Measurements from ENCODE around the gene TWF1.
"Not testable (repeated sequence)": the region's sequence is repeated elsewhere in the genome, so short reads cannot be mapped to it uniquely, and the experiment has no call there.

Gene TWF1

DNA sequence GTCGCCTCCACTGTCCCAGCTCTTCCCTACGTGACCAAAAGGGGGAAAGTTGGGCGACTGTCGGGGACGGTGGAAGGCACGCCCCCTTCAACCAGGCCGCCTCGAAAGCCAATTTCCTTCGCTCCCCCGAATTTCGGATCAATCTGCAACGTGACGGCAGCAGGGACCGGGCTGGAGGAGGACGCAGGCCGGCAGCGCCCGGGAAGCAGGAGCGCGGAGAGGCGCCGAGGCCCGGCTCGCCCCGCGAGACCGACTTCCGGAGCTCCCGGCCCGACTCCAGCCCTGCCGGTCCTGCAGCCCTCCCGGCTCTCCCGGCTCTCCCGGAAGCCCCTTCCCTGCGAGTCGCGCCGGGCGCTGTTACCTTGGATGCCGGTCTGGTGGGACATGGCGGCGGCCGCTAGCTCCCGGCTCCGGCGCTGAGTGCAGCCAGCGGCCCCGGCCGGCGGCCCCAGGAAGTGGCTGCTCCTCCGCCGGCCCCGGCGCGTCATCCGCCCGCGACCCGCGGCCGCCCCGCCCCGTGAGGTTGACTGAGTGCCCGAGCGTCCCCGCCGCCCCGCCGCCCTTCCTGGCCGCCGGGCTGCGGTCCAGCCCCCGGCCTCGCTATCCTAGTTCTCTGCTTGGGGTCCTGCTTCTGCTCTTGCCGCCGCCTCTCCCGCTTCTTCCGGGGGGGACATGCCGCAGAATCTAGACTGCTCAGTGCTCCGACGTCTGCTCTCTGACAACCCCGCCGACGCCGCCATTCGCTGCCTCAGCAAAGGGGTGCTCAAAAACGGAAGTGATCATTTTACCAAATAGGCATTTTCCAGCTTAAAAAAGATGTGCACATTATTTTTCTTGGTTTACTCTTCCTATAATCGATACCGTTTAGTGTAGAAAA is at the start of gene TWF1:
Gene TWF1 (minus strand): TSS at position 458 of the 877 bp plus-strand sequence. CDS start 72 bp downstream, at position 386.
- in situ Hi-C loops (cut with MboI; ENCODE audit: low sequenced_read_pairs), result no loop called here

DNA sequence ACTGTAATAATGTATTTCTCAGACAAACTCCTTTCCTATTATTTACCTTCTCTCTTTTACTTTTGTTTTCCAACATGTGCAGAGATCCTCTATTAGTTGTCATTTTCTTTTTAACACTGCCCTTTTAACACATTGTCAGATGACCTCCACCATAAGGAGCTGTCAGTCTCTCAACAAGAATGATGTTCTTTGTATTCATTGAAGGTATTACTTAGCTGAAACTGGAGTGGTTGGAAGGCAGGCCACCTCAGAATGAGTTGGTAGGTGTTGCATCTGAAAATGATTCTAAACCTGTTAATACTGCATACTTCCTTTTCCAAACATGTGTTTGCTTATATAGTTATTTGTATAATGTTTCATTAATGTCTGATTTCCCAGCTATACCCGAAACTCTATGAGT is 46.6 kb upstream of the TWF1 start:
- in situ Hi-C loops (cut with MboI; ENCODE audit: low sequenced_read_pairs), result no loop called here

DNA sequence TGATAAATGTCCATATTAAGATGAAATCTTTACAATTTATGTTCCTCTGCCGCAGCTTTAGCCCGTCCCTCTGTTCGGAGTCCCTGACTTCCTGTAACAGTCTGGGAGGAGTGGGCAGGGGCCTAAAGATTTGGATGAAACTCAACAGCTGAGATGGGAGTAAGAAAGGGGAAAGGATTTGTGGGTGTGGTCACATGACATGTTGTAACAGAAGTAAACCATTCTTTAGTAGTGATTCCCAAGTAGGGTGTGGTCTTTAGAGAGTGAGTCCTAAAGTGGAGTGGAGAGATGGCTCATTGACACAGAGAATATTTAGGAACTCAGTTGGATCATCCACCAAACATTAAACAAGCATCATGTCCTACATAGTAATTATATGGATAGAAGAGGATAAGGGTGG is 42.7 kb upstream of the TWF1 start:
- in situ Hi-C loops (cut with MboI; ENCODE audit: low sequenced_read_pairs), result no loop called here

- in situ Hi-C loops (cut with MboI; ENCODE audit: low sequenced_read_pairs), result no loop called here
Measured at GRCh38 chr12:43848226-43848507, 42.0 kb upstream of the TWF1 start.

- in situ Hi-C loops (cut with MboI; ENCODE audit: low sequenced_read_pairs), result not testable (repeated sequence)
Measured at GRCh38 chr12:43847425-43848225, 41.5 kb upstream of the TWF1 start.

- in situ Hi-C loops (cut with MboI; ENCODE audit: low sequenced_read_pairs), result no loop called here
Measured at GRCh38 chr12:43842259-43842658, 36.1 kb upstream of the TWF1 start.

- in situ Hi-C loops (cut with MboI; ENCODE audit: low sequenced_read_pairs), result no loop called here
Measured at GRCh38 chr12:43841253-43841652, 35.1 kb upstream of the TWF1 start.

DNA sequence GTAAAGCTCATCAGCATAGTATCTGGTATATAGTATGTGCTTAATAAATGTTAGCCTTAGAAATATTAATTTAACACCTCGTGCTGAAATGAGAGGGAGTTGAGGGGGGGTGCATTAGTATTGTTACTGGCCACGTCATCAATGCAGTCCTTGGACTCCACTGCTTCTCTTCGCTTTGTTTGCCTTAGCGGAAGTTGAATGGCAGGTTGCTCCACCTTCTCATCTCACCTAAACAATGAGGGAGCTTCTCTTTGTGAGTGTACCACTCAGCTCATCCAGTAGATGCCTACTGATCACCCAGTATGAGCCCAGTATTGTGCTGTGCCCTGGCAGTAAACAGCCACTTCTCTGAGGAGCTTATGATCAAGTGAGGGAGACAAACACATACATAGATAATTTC is 34.2 kb upstream of the TWF1 start:
- in situ Hi-C loops (cut with MboI; ENCODE audit: low sequenced_read_pairs), result no loop called here

- in situ Hi-C loops (cut with MboI; ENCODE audit: low sequenced_read_pairs), result no loop called here
Measured at GRCh38 chr12:43836475-43836989, 30.4 kb upstream of the TWF1 start.

DNA sequence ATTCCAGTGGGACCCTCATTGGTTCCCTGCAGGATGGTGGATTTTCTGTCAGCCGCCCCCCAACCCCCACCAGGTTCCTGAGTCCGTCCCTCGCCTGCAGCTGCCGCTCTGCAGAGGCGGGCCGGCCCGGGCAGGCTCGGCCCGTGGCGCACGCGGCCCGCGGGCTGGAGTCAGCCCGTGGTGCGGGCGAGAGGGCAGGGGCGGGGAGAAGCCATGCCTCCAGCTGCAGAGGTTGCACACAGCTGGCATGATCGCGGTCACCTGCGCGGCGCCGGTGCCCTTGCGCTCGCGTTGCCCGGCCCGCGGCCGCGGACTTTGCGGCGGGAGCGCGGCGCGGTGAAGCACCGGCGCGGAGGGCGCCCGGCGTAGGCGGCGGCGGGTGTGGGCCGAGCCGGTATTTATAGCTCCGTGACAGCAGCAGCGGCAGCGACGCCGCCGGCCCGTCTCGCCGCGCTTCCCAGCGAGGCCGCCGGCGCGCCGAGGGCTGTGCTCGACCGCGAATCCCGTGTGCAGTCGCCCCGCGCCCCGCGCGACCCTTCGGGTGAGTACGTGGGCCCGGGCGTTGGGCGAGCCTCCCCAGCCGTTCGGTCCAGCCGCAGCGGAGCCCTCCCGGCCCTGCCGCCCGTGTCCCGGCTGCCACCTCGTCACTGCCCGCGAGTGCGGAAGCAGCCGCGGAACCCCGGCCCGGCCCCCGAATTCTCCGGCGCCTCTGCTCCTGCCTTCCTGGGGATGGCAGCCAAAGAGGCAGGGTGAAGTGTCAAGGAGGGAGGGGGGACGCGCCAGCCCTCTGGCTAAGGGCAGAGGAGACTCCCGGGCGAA is 29.7 kb upstream of the TWF1 start, which contains the start of gene TMEM117:
Gene TMEM117 (plus strand): TSS at position 426 of the 819 bp plus-strand sequence.
- in situ Hi-C loops (cut with MboI; ENCODE audit: low sequenced_read_pairs), result no loop called here

DNA sequence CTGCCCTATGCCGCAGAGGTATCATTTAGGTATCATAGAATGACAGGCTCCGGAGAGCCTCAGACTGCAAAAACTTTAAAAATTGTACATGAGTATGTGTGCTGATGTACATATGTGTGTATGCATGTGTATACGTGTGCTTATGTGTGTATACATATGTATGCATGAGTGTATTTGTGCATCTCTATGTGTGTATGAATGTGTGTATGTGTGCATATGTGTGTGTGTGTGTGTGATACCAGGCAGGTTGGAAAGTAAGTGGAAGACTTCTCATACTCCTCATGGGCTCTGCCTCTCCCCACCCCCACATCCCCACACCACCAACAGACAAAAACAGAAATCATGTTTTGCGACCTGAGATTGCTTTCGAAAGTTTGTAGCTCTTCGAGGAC is 29.1 kb upstream of the TWF1 start:
- in situ Hi-C loops (cut with MboI; ENCODE audit: low sequenced_read_pairs), result no loop called here

DNA sequence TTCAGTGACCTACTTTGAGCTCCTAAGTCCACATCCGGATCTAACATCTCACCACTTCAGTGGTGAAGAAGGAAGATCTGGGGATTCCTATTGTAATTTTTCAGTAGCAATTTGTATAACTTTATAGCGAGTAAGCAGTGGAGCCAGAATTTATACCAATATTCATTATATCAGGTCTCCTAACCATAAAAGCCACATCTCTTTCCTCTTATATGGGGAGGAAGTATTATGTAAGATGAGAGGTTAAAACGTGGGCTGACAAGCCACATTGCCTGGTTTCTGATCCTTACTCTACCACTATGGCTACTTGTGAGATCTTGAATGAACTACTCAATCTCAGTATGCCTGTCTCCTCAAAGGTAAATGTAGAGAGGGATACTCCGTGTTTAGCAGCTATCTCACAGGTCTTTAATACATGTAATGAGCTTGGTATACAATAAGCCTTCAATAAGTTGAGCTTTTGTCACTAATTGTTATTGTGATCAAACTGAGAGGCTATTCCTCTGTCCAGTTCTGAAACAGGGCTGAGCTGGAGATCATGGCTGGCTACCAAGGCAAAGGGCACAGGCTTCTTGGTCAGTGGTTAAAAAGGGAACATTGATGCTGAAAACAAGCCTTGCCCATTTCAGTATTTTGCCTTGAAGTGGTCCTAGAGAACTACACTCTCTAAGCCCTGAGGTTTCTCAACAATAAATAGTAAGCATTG is 26.5 kb upstream of the TWF1 start:
- in situ Hi-C loops (cut with MboI; ENCODE audit: low sequenced_read_pairs), result no loop called here

DNA sequence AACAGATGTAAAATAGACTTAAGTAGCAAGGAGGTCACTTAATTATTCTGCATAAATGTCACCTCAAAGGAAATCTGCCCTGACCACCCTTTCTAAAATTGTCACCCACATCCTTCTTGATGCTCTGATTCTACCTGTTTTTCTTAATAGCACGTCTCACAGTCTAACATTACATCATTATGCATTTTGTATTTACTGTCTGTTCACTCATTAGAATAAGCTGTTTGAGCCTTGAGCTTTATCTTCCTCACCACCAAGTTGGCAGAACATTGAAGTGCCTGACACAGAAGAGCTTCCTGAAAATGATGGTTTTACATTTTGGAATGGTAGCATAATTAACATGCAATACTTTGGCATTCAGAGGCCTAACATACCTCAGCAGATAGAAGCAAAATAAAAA is 21.0 kb upstream of the TWF1 start:
- in situ Hi-C loops (cut with MboI; ENCODE audit: low sequenced_read_pairs), result no loop called here

DNA sequence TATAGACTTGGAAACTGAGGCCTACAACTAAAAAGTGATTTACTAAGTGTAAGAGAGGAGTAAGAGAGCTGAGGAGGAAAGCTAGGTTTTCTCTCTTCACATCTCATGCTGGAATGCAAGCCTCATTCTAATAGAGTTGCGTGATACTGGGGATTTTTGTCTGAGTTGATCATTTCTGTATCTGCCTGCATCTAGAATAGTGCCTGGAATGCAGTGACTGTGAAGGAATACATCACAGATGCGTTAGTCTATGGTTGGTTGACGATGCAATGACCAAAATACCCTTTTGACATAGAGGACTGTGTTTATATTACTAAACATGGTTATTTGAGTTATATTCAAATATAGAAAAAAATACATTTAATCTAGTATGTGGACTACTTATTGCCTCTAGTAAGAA is 20.6 kb upstream of the TWF1 start:
- in situ Hi-C loops (cut with MboI; ENCODE audit: low sequenced_read_pairs), result no loop called here

- in situ Hi-C loops (cut with MboI; ENCODE audit: low sequenced_read_pairs), result no loop called here
Measured at GRCh38 chr12:43824207-43824775, 18.2 kb upstream of the TWF1 start.

DNA sequence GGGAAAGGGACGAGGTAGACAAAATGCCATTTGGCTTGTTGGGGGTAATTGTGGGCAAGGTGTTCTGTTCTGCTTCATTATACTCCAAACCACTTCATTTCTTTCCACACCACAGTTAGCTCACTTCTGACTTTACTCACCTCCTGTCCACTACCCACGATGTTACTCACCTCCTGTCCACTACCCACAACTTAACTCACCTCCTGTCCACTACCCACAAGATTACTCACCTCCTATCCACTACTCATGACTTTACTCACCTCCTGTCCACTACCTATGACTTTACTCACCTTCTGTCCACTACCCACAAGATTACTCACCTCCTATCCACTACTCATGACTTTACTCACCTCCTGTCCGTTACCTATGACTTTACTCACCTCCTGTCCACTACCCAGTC is 10.1 kb upstream of the TWF1 start:
- in situ Hi-C loops (cut with MboI; ENCODE audit: low sequenced_read_pairs), result no loop called here

DNA sequence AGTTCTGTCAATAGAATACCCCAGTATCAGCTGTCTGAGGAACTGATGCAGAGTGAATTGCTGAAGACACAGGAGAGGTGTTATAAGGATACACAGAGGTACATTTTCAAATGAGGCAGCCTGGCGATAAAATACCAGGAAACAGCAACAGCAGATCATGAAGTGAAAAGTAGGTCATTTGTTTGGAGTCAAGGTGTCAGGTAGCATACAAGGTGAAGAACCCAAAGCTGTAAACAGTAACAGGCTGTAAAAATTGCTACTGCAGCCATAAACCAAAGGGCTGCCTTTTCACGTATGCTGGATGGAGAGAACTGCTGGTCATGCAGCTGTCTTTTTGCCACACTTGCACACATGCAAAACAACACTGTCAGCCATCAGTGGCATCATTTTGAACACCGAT is 9.3 kb upstream of the TWF1 start:
- in situ Hi-C loops (cut with MboI; ENCODE audit: low sequenced_read_pairs), result no loop called here

DNA sequence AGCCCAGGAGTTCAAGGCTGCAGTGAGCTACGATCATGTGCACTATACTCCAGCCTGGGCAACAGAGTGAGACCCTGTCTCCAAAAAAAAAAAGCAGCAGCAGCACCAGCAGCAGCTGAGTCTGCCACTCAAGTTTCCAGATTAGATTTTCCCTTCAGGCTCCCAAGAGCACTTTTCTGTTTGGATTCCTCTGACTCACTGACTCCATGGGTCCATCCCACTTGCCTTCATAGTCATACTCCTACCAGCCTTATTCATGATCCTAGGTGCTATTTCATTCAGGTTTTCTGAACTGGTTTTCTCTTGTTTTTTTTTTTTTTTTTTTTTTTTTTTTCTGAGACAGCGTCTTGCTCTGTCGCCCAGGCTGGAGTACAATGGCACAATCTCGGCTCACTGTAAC is 6.8 kb upstream of the TWF1 start:
- in situ Hi-C loops (cut with MboI; ENCODE audit: low sequenced_read_pairs), result no loop called here

DNA sequence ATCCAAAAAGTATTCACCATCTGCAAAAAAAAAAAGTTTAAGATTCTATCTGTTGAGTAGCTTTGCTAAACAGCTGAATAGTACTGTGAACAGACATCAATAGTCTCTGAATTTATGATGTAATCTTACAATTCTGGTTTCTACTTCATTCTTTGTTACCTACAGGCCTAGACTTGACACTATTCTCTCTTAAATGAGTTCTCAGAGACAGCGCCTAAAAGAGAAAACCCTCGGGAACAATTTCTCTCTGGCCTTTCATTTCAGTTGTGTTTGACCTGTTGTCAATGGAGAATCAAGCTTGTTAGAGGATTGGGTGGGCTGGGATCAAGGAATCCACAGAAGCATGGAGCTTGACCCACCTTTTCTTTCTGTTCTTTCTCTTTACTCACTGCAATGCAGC is 5.9 kb upstream of the TWF1 start:
- in situ Hi-C loops (cut with MboI; ENCODE audit: low sequenced_read_pairs), result no loop called here

DNA sequence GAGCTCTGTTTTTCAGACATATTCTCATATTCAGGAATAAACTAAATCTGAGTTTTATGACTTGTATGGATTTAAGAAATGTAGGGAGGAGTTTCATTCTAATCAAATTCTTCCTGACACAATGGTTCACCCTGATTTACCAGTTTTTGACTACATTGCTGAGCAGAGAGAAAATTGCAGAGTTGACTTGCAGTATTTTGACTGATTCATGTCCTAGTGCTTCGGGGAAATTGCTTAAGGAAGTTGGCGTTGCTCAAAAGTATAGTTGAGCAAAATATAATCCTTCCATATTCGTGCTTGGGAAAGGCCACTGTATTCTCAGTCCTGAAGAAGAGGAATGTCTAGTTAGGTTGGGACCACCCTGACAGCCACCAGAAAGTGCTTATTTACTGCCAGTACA is 1.3 kb upstream of the TWF1 start:
- in situ Hi-C loops (cut with MboI; ENCODE audit: low sequenced_read_pairs), result no loop called here
